ENCODE data around the gene LOXL3. TPM values are rescaled to one million over a fixed set of nuclear protein-coding genes. Genes with fewer than 3 reads are reported as not detected.
A peak's percentile ranks its signal among the peaks of the same experiment; 100 is the strongest.

LOXL3 gene
- total and polyA plus RNA-seq, 2 of the 8 experiments (the other 6 are each of a cell fraction or from before 2014, with no cell fraction given), result 22.4 to 27.2 TPM

DNA sequence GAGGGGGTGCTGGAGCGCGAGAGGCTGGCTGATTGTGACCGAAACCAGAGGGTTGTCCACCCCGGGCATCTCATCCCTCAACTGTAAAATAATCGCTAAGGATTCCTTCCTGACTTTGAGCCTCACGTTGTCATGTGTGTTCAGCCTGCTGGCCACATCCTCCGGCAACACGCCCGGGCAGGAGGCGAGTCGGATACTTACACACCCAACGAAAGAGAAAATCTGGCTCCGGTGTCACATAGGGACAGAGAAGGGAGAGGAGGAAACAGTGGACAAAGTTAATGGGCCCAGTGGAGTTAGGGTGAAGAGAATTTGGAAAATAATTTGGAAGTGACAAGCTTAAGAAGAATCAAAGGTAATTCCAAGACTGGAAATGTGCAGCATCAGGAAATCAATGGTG lies 37.1 kb downstream of the LOXL3 start:
- no peak for FAIRE-seq
- no peak overlapping the region for H3K4ac ChIP-seq (replicated peaks; ENCODE audit: insufficient read length, low read depth, low read length)
- no peak overlapping the region for H3K56ac ChIP-seq (replicated peaks; ENCODE audit: insufficient read length, low read depth, low read length)
- no peaks in the 10 kb centered on the region for H3K79me1 ChIP-seq (ENCODE audit: low read depth, low read length)
- H3K27me3 ChIP-seq (replicated peaks in 1 of 4; ENCODE audit: control insufficient read depth in 3 of 4, extremely low read depth in 1 of 4, insufficient read depth in 3 of 4, low read length in 3 of 4), result peaks cover 63 to 88% (median 84%) of the 10 kb centered on the region in 4 experiments
- H3K18ac ChIP-seq (ENCODE audit: extremely low read depth, low read length), result no peak overlapping the region
- H3K27ac ChIP-seq (ENCODE audit: low read depth, low read length), result no peak overlapping the region
- no peak for TF ChIP-seq NRF1 (IDR thresholded peaks at IDR 0.05; ENCODE audit: low read depth, low read length)
- H2BK12ac ChIP-seq (ENCODE audit: low read depth, low read length), result no peak overlapping the region
- DNase-seq (ENCODE audit: low read depth in 1 of 2, low spot score in 2 of 2), result no peak
- no peak overlapping the region for H4K91ac ChIP-seq (replicated peaks; ENCODE audit: insufficient read length, low read length)
- H2BK120ac ChIP-seq (replicated peaks; ENCODE audit: low read depth, low read length), result no peak overlapping the region
- ChIA-PET CTCF (ENCODE audit: partially characterized antibody) (interaction anchor here (0.8 to 1.2 kb wide), 5 partner anchors 13 to 97 kb away, joined by 3 to 7 read pairs (median 3); partner anchors contain the start of genes AUP1, CCDC142, HTRA2 and TTC31), POLR2A (ENCODE audit: partially characterized antibody) (interaction anchor here (0.9 to 6.7 kb wide), 4 partner anchors 10 to 33 kb away, joined by 3 to 63 read pairs (median 21); partner anchors contain the start of genes AUP1, HTRA2, LBX2 and PCGF1)
- H2AFZ ChIP-seq (ENCODE audit: low read length), result no peak overlapping the region
- H2BK5ac ChIP-seq (ENCODE audit: low read depth, low read length), result no peak overlapping the region
- H3K14ac ChIP-seq (ENCODE audit: insufficient read length), result no peak overlapping the region
- H3K4me3 ChIP-seq (ENCODE audit: extremely low read depth in 1 of 4, insufficient read depth in 2 of 4, low read depth in 3 of 4, low read length in 4 of 4), result no peak overlapping the region
- H3K79me2 ChIP-seq (ENCODE audit: control insufficient read depth in 1 of 2, insufficient read depth in 2 of 2, low read length in 2 of 2), result no peaks in the 10 kb centered on the region
- no peak overlapping the region for H2BK15ac ChIP-seq (ENCODE audit: low read length)
- peaks cover 10% of the 10 kb centered on the region; the same call in 1 of the 2 replicates for H3K23me2 ChIP-seq (ENCODE audit: low read depth, low read length)
- H4K8ac ChIP-seq (ENCODE audit: extremely low read depth, insufficient read depth, low read length), result no peak overlapping the region; the same call in none of the 2 replicates
- H4K5ac ChIP-seq (ENCODE audit: insufficient read length, low read depth, low read length), result no peak overlapping the region
- H3K36me3 ChIP-seq (ENCODE audit: control insufficient read depth in 2 of 4, insufficient read depth in 4 of 4, low read length in 3 of 4), result peaks cover 0 to 19% (median 0%) of the 10 kb centered on the region in 4 experiments; a peak in 1 of 8 replicates
- no peak overlapping the region for H2BK20ac ChIP-seq (ENCODE audit: low read length)
- peaks cover 0 to 24% (median 10%) of the 10 kb centered on the region in 4 experiments; a peak in 6 of 7 replicates for H3K4me1 ChIP-seq (replicated peaks in 1 of 4; ENCODE audit: control insufficient read depth in 3 of 4, insufficient read depth in 4 of 4, low read length in 3 of 4)
- H3K9ac ChIP-seq (replicated peaks in 1 of 4; ENCODE audit: extremely low read depth in 1 of 4, low read depth in 3 of 4, low read length in 3 of 4), result no peak overlapping the region
- H3K4me2 ChIP-seq (ENCODE audit: insufficient read depth in 1 of 2, low read depth in 2 of 2, low read length in 2 of 2), result peak overlapping the region in 1 of 2 experiments; percentile 88; a peak in 1 of 4 replicates
- 80% methylated on average over 13 of the region's 13 CpGs; no CpG with 5 or more reads in 1 of the 2 experiments for WGBS, 2 experiments (ENCODE audit: extremely low coverage in 1 of 2, insufficient coverage in 1 of 2, insufficient read length in 1 of 2, insufficient replicate concordance in 2 of 2, low coverage in 1 of 2, low lambda C conversion rate in 2 of 2, missing lambda C conversion rate in 1 of 2)
- H3K23ac ChIP-seq (ENCODE audit: insufficient read length), result no peak overlapping the region
- peaks cover 7 to 12% of the 10 kb centered on the region in 2 experiments for H3K9me3 ChIP-seq (ENCODE audit: insufficient read depth in 2 of 2, low read depth in 1 of 2, low read length in 1 of 2)
- peaks cover 2 to 4% of the 10 kb centered on the region in 2 experiments for H4K20me1 ChIP-seq (replicated peaks in 1 of 2; ENCODE audit: control insufficient read depth in 1 of 2, insufficient read depth in 2 of 2, low read length in 2 of 2)
- H2AK5ac ChIP-seq (ENCODE audit: low read depth, low read length), result no peak overlapping the region
